ENCODE results near the gene RFTN1.

DNA sequence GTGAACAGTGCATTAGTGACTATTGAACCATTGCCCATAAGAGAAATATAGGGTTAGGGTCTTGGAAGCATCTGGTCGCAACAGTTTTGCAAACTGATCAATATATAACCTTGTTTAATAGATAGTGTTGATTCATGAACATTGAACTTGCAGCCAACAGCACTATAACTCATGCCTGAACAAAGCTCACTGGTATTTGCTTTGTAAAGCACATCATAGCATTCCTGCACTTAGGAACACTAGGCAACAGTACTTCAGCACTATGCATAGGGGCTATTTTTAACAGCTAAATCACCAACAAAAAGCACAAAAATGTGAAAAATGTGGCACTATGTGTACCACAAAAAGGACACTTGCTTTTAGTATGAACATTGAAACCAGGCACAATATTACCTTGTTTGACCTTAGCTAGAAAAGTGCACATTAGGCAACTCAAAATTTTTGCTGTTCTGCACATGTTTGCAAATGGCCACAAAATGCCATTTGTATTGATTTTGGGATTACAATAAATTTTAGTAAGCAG, 180.5 kb downstream of the RFTN1 start:
- no peak for TF ChIP-seq RAD21 (conservative IDR thresholded peaks at IDR 0.05 in 1 of 2, IDR thresholded peaks at IDR 0.05 in 1 of 2)
- TF ChIP-seq JUNB (IDR thresholded peaks at IDR 0.05), result no peak
- TF ChIP-seq, protein P1, sequence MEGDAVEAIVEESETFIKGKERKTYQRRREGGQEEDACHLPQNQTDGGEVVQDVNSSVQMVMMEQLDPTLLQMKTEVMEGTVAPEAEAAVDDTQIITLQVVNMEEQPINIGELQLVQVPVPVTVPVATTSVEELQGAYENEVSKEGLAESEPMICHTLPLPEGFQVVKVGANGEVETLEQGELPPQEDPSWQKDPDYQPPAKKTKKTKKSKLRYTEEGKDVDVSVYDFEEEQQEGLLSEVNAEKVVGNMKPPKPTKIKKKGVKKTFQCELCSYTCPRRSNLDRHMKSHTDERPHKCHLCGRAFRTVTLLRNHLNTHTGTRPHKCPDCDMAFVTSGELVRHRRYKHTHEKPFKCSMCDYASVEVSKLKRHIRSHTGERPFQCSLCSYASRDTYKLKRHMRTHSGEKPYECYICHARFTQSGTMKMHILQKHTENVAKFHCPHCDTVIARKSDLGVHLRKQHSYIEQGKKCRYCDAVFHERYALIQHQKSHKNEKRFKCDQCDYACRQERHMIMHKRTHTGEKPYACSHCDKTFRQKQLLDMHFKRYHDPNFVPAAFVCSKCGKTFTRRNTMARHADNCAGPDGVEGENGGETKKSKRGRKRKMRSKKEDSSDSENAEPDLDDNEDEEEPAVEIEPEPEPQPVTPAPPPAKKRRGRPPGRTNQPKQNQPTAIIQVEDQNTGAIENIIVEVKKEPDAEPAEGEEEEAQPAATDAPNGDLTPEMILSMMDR (IDR thresholded peaks at IDR 0.05), result no peak
- TF ChIP-seq RFX5 (IDR thresholded peaks at IDR 0.05), result no peak
- TF ChIP-seq, protein P2, sequence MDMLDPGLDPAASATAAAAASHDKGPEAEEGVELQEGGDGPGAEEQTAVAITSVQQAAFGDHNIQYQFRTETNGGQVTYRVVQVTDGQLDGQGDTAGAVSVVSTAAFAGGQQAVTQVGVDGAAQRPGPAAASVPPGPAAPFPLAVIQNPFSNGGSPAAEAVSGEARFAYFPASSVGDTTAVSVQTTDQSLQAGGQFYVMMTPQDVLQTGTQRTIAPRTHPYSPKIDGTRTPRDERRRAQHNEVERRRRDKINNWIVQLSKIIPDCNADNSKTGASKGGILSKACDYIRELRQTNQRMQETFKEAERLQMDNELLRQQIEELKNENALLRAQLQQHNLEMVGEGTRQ (IDR thresholded peaks at IDR 0.05), result no peak
- TF ChIP-seq EP300 (IDR thresholded peaks at IDR 0.05), result no peak
